Measurements from ENCODE around the gene C2CD2.

The C2CD2 gene

GRCh38 chr21:41903559-41904351, 50.1 kb downstream of the C2CD2 start:
- intact Hi-C loops (cut with DNase I; ENCODE audit: low total_unique reads) = no loop called here
- H3K27ac ChIP-seq = no peak overlapping the region
- no peaks in the 10 kb centered on the region for H3K4me1 ChIP-seq
- TF ChIP-seq CTCF (IDR thresholded peaks at IDR 0.05) = no peak
- peaks cover 70 to 99% (median 85%) of the 10 kb centered on the region in 3 donors for H3K36me3 ChIP-seq
- no peaks in the 10 kb centered on the region for H3K27me3 ChIP-seq
- no peak for DNase-seq
- H3K4me3 ChIP-seq = no peak overlapping the region
- no peaks in the 10 kb centered on the region for H3K9me3 ChIP-seq

- Histone ChIP-seq H3K27me3 (no peaks in the 10 kb centered on the region), H3K9me3 (no peaks in the 10 kb centered on the region), H3K4me1 (no peaks in the 10 kb centered on the region), H3K27ac (no peak overlapping the region), H3K36me3 (peaks cover 73 to 100% (median 85%) of the 10 kb centered on the region in 3 donors), H3K4me3 (no peak overlapping the region)
- TF ChIP-seq CTCF (IDR thresholded peaks at IDR 0.05) = no peak
- no peak for DNase-seq
- intact Hi-C loops (cut with DNase I; ENCODE audit: low total_unique reads) = no loop called here
These were observed 50.9 kb downstream of the C2CD2 start for GRCh38 chr21:41902946-41903345.

GRCh38 chr21:41901782-41902181, 52.0 kb downstream of the C2CD2 start:
- Histone ChIP-seq H3K36me3 (peaks cover 62 to 94% (median 75%) of the 10 kb centered on the region in 3 donors), H3K4me1 (peaks cover 0 to 5% (median 4%) of the 10 kb centered on the region in 4 donors), H3K4me3 (no peak overlapping the region), H3K27me3 (no peaks in the 10 kb centered on the region), H3K27ac (no peak overlapping the region), H3K9me3 (no peaks in the 10 kb centered on the region)
- no peak for TF ChIP-seq CTCF (IDR thresholded peaks at IDR 0.05)
- no peak for DNase-seq
- intact Hi-C loops (cut with DNase I; ENCODE audit: low total_unique reads) = no loop called here

- Histone ChIP-seq H3K9me3 (no peaks in the 10 kb centered on the region), H3K4me1 (peaks cover 0 to 11% (median 8%) of the 10 kb centered on the region in 4 donors), H3K27me3 (no peaks in the 10 kb centered on the region), H3K27ac (no peak overlapping the region), H3K36me3 (peaks cover 57 to 88% (median 68%) of the 10 kb centered on the region in 3 donors), H3K4me3 (no peak overlapping the region)
- no peak for DNase-seq
- no peak for TF ChIP-seq CTCF (IDR thresholded peaks at IDR 0.05)
- intact Hi-C loops (cut with DNase I; ENCODE audit: low total_unique reads) = no loop called here
These were observed 52.7 kb downstream of the C2CD2 start for GRCh38 chr21:41901099-41901498.

- no peak overlapping the region for H3K4me3 ChIP-seq
- DNase-seq = no peak
- peaks cover 0 to 18% (median 13%) of the 10 kb centered on the region in 4 donors for H3K4me1 ChIP-seq
- H3K27me3 ChIP-seq = no peaks in the 10 kb centered on the region
- intact Hi-C loops (cut with DNase I; ENCODE audit: low total_unique reads) = no loop called here
- no peak for TF ChIP-seq CTCF (IDR thresholded peaks at IDR 0.05)
- peaks cover 50 to 86% (median 61%) of the 10 kb centered on the region in 3 donors for H3K36me3 ChIP-seq
- no peaks in the 10 kb centered on the region for H3K9me3 ChIP-seq
- no peak overlapping the region for H3K27ac ChIP-seq
These were observed 53.4 kb downstream of the C2CD2 start for GRCh38 chr21:41900401-41900800.

All from tibial artery (tissue), 4 donors.